Suppressor macrophage treated with lipopolysaccharide for 4 hours (primary cell): ENCODE results near the gene ITGB4.

Experiments used
- DNase-seq: peaks from one replicate; pipeline ENCODE4 v3.0.0-alpha.2; 2020

The ITGB4 gene

DNA sequence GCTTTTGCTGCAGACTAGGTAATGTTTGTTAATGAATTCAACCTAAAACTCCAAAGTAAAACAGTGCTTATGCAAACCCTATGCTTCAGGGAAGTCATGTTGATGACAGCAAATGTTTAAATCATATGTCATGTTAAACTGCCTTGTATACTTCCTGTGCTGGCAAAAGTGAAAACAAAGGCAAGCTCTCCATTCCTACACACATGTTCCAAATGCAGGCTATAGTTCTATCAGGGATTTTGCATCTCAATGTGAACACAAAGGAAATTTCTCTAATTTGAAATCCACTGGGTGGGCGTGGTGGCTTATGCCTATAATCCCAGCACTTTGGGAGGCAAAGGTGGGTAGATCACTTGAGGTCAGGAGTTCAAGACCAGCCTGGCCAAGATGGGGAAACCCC, 82.6 kb downstream of the ITGB4 start:
- no peak for DNase-seq

DNA sequence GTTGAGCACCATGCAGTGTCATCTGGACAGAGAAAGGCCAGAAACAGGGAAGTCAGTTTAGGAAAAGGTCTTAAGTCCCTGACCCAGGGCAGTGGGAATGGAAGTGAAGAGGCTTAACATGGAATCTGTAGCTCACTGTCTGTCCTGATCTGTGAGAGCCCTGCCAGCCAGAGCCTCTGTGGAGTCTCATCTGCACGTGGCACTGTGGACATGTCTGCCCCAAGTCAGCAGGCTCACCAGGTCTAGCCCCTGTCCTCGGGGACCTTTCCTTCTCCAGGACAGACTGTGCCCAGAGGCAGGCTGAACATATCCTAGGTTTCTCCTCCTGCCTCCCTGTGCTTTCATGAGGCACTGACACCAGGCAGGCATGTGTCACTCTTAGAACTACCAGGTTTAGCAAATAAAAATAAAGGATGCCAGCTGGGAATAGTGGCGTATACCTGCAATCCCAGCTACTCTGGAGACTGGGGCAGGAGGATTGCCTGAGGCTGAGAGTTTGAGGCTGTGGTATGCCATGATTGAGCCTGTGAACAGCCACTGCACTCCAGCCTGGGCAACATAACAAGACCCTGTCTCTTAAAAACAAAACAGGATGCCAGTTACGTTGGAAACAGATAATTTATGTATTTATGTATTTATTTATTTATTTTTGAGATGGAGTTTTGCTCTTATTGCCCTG, 85.7 kb downstream of the ITGB4 start:
- DNase-seq = no peak
